ENCODE data around the gene PHF2. TPM values are rescaled to one million over a fixed set of nuclear protein-coding genes. Genes with fewer than 3 reads are reported as not detected.
A peak's percentile ranks its signal among the peaks of the same experiment; 100 is the strongest.

Gene PHF2
- total and polyA plus RNA-seq, 12 donors = 13.9 to 31.3 (median 23.0) TPM

DNA sequence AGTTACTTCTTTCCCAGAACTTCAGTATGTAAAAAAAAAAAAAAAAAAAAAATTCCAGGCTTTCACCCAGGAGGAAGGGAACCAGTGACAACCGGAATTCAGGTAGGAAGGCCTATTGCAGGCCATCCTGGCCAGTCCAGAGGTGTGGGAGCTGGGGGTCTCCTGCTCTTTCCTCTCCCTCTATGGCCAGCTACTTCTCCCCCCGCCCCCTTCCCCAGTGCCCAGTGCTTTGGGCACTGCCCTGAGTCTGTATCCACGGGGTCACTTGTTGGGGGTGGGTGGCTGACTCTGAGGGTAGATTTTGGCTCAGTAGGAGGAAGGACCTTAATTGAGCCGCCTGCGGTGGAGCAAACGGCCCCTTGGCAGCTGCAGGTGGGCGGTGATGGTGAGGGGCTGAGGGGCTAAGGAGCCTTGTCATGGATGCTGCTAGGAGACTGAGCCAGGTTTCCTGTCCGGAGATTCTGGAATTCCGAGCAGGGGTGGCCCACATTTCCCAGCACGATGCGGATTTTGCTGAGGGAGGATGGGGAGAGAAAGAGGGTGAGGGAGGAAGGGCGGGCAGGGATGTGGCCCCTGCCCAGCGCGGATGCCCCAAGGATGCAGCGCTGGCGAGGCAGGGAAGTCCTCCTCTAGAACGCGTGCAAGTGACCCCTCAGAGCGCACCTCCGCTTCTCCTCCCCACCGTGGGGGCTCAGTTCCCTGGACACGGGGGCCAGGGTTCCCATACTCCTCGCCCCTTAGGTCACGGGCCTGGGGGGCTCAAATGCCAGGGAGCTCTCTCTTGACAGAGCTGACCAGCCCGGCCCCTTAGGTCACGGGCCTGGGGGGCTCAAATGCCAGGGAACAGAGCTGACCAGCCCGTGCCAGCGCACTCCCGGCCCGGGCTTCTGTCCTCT lies 1.2 kb upstream of the PHF2 start:
- peaks cover 0 to 11% (median 0%) of the 10 kb centered on the region in 11 donors for H3K9me3 ChIP-seq
- H3K4me1 ChIP-seq = peaks cover 6 to 50% (median 36%) of the 10 kb centered on the region in 9 donors
- DNase-seq (no peak), ATAC-seq (peak in 7 of 8 donors; percentile 2 to 48 (median 17))
- WGBS, 2 donors = 19 to 20% methylated on average over 30 of the region's 30 CpGs
- intact Hi-C loops (cut with DNase I) = no loop called here
- no peaks in the 10 kb centered on the region for H3K27me3 ChIP-seq
- peak overlapping the region; percentile 49 to 96 (median 86) for H3K4me3 ChIP-seq
- peak overlapping the region; percentile 83 to 99 (median 95) for H3K27ac ChIP-seq
- no peaks in the 10 kb centered on the region for H3K36me3 ChIP-seq
- TF ChIP-seq, protein P1, sequence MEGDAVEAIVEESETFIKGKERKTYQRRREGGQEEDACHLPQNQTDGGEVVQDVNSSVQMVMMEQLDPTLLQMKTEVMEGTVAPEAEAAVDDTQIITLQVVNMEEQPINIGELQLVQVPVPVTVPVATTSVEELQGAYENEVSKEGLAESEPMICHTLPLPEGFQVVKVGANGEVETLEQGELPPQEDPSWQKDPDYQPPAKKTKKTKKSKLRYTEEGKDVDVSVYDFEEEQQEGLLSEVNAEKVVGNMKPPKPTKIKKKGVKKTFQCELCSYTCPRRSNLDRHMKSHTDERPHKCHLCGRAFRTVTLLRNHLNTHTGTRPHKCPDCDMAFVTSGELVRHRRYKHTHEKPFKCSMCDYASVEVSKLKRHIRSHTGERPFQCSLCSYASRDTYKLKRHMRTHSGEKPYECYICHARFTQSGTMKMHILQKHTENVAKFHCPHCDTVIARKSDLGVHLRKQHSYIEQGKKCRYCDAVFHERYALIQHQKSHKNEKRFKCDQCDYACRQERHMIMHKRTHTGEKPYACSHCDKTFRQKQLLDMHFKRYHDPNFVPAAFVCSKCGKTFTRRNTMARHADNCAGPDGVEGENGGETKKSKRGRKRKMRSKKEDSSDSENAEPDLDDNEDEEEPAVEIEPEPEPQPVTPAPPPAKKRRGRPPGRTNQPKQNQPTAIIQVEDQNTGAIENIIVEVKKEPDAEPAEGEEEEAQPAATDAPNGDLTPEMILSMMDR (IDR thresholded peaks at IDR 0.05) = no peak

DNA sequence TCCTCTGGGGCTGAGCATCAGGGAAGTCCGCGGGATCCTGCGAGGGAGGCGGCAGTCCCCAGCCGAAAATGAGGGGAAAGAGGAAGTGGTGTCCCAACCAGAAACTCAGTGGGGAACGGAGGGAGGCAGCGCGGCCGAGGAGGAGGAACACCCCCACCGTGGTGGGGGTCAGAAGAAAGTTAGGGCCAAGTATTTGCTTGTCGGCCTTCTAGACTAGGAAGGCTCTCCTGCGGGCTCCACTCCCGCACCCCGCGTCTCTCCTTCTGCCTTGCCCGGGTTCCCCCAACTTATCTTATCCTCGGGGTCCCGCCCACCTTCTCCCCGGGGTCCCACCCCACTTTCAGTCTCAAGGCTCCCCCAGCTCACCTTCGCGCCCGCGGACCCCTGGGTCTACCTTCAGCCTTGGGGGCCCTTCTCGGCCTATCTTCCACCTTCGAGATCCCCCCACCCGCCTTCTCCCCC lies 557 bp upstream of the PHF2 start:
- Histone ChIP-seq H3K9me3 (peaks cover 0 to 7% (median 0%) of the 10 kb centered on the region in 11 donors), H3K4me1 (peaks cover 7 to 53% (median 42%) of the 10 kb centered on the region in 9 donors), H3K4me3 (peak overlapping the region; percentile 49 to 96 (median 86)), H3K36me3 (no peaks in the 10 kb centered on the region), H3K27ac (peak overlapping the region; percentile 83 to 99 (median 95)), H3K27me3 (no peaks in the 10 kb centered on the region)
- ATAC-seq (peak; percentile 11 to 63 (median 46)), DNase-seq (peak; percentile 53 to 54)
- TF ChIP-seq, protein P1 (IDR thresholded peaks at IDR 0.05) = no peak
- intact Hi-C loops (cut with DNase I) = no loop called here
- WGBS, 2 donors = 1% methylated on average over 26 of the region's 26 CpGs

DNA sequence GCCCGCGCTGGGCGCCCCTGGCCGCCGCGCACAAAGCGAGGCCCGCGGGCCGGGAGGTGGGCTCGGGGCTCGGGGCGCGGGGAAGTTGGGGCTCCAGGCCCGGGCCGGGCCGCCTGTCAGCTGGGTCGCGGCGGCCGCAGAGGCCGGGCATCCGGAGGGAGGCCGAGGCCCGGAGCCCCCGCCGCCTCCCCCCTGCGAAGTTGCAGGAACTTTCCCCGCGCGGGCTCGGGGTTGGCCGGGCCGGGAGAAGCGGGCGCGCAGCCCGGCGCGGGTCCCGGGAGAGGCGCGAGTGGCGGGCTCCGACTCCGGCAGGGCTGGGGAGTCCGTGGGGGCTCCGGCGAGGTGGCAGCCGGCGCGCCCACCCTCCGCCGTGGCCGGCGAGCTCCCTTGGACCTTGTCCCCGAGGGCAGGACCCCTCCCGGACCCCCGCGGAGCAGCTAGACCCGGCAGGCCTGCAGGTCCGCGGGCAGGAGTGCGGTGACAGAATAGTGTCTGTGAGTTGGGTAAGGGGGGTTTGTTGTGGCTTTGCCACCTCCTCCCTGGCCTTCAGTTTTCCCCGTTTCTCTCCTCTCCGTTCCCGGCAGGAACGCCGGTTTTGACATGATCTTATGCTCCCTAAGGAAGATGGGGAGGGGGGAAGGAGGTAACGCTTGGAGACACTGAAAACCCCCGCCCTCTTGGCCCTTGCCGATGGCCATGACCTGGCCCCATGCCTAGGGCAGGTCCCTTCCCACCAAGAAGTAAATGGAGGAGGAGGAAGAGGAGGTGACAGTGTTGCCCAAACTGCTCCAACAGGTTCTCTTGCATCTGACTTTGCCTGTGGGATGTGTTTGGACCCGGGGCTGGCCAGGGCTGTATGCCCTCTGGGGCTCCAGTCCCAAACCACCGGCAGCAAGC lies 942 bp downstream of the PHF2 start:
- Histone ChIP-seq H3K9me3 (no peaks in the 10 kb centered on the region), H3K27ac (peak overlapping the region; percentile 78 to 96 (median 89)), H3K4me1 (peaks cover 15 to 67% (median 57%) of the 10 kb centered on the region in 9 donors), H3K36me3 (no peaks in the 10 kb centered on the region), H3K4me3 (peak overlapping the region; percentile 69 to 96 (median 82)), H3K27me3 (no peaks in the 10 kb centered on the region)
- intact Hi-C loops (cut with DNase I) = no loop called here
- peak; percentile 45 to 57 for DNase-seq
- 1% methylated on average over 51 to 74 of the region's 74 CpGs for WGBS, 2 donors
- TF ChIP-seq, protein P1 (IDR thresholded peaks at IDR 0.05) = no peak
- peak; percentile 1 to 28 (median 16) for ATAC-seq
